Astrocyte (in vitro differentiated cells and primary cell): ENCODE results near the gene DLST.

Experiments
- CTCF ChIP-seq: IDR thresholded peaks from 2 replicates; pipeline ENCODE4 v1.5.1; 2011; ENCODE audit warnings: low read depth, mild to moderate bottlenecking, inconsistent platforms, low read length, moderate library complexity; ENCODE audit not compliant: insufficient read depth
- EZH2 ChIP-seq: IDR thresholded peaks from 2 replicates; pipeline ENCODE4 v1.6.1; 2012; ENCODE audit warnings: mild to moderate bottlenecking, low read length, inconsistent platforms; ENCODE audit not compliant: insufficient read depth

- TF ChIP-seq CTCF (no peak), EZH2 (no peak)
Observed at GRCh38 chr14:74898083-74898482, 16.4 kb downstream of the DLST start.
